Fibroblast of the conjunctiva (primary cell): Measurements from ENCODE around the gene RASGRP4.

Experiments used
- DNase-seq: peaks from one replicate; pipeline ENCODE4 v3.0.0-alpha.2; 2010; ENCODE audit warnings: low read depth

The RASGRP4 gene

GRCh38 chr19:38389101-38389925 is 36.7 kb downstream of the RASGRP4 start:
- DNase-seq = peak; percentile 40

GRCh38 chr19:38388349-38389100 is 37.5 kb downstream of the RASGRP4 start, which contains the start of gene SPRED3:
TSS of gene SPRED3 (plus strand) at chr19:38388697. CDS start at chr19:38390303, 1,606 bp downstream.
- no peak for DNase-seq

GRCh38 chr19:38387550-38388348 is 38.3 kb downstream of the RASGRP4 start, which contains the start of gene GGN:
TSS of gene GGN (minus strand) at chr19:38388034. CDS start at chr19:38387261, 773 bp downstream.
- DNase-seq = peak; percentile 88

- no peak for DNase-seq
These were observed 39.0 kb downstream of the RASGRP4 start for GRCh38 chr19:38386971-38387549.

GRCh38 chr19:38386300-38386970 is 39.6 kb downstream of the RASGRP4 start:
- no peak for DNase-seq

- DNase-seq = no peak
These were observed 40.2 kb downstream of the RASGRP4 start for GRCh38 chr19:38385804-38386257.

- DNase-seq = no peak
These were observed 40.8 kb downstream of the RASGRP4 start for GRCh38 chr19:38385057-38385803.

- DNase-seq = no peak
These were observed 41.6 kb downstream of the RASGRP4 start for GRCh38 chr19:38384209-38385027.

GRCh38 chr19:38383743-38384142 is 42.3 kb downstream of the RASGRP4 start:
- no peak for DNase-seq

GRCh38 chr19:38383184-38383583 is 42.8 kb downstream of the RASGRP4 start:
- DNase-seq = no peak

GRCh38 chr19:38381138-38381537 is 44.9 kb downstream of the RASGRP4 start:
- no peak for DNase-seq

- no peak for DNase-seq
These were observed 47.2 kb downstream of the RASGRP4 start for GRCh38 chr19:38378866-38379265.

- no peak for DNase-seq
These were observed 49.0 kb downstream of the RASGRP4 start for GRCh38 chr19:38377052-38377451.

- no peak for DNase-seq
These were observed 49.4 kb downstream of the RASGRP4 start for GRCh38 chr19:38376576-38376975.

GRCh38 chr19:38375748-38376147 is 50.3 kb downstream of the RASGRP4 start:
- no peak for DNase-seq

GRCh38 chr19:38375098-38375493 is 50.9 kb downstream of the RASGRP4 start:
- DNase-seq = no peak

- peak; percentile 98 for DNase-seq
These were observed 51.5 kb downstream of the RASGRP4 start, which contains the start of gene PSMD8 for GRCh38 chr19:38374332-38375097. TSS of gene PSMD8 (plus strand) at chr19:38374571. CDS start at chr19:38374602, 31 bp downstream.

GRCh38 chr19:38373907-38374331 is 52.1 kb downstream of the RASGRP4 start:
- DNase-seq = no peak

- no peak for DNase-seq
These were observed 54.9 kb downstream of the RASGRP4 start for GRCh38 chr19:38371081-38371480.
